NOMO-1 treated with DMSO at 0.1 percent for 48 hours (cell line): ENCODE data around the gene KSR2.
"Not testable (repeated sequence)": the region's sequence is repeated elsewhere in the genome, so short reads cannot be mapped to it uniquely, and the experiment has no call there.

Source experiments
- DNase-seq: peaks from one replicate; lab custom pipeline; 2025; ENCODE audit not compliant: unreplicated experiment; lab: John Stamatoyannopoulos, UW

Gene KSR2

DNA sequence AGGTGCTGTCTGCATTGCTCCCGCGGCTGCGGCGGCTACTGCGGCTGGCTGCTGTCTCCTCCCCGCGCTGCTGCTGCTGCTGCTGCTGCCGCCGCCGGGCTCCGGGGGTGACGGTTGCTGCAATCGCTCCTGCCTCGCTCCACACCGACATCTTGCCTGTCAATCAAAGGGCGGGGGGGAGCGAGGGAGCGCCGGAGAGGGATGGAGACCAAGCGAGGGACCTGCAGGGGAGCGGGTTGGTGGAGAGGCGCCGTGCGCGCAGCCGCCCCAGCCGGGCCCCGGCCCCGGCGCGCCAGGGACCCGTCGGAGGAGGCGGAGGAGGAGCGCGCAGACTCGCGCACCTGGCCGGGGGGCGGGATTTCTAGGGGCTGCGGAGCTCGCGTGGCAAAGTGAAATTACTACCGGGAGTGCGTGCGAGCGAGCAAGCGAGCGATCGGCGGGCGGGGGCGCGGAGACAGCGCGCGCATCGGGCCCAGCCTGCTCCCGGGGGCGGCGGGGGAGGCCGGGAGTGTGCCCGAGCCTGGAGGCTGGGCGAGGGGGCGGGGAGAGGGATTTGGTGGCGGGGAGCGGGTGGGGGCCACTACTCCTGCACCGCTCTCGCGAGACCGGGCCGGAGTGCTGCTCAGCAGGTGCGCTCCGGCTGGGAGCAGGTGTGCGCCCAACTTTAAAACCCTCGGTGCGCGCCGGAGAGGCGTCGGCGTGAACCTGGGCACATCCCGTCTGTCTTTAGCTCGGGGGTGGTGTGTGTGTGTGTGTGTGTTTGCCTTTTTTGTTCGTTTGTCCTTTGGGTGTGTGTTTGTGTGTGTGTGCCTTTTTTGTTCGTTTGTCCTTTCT is at the start of gene KSR2:
Gene KSR2, minus strand, starts transcription at position 165 of the 834 bp plus-strand sequence. CDS start 735 bp downstream, outside the sequence.
- DNase-seq = no peak

DNA sequence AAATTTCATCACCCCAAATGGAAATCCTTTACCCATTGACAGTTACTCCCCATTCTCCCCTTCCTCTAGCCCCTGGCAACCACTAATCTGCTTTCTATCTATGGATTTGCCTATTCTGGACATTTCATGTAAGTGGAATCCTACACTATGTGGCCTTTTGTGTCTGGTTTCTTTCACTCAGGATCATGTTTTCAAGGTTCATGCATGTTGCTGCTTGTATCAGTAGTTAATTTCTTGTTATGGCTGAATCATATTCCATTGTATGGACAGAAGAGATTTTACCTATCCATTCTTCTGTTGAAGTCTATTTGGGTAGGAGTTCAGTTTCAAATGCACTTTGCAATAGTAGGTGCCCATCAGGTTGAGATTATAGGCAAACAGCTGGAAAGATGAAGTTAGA is 49.1 kb upstream of the KSR2 start:
- DNase-seq = no peak

DNA sequence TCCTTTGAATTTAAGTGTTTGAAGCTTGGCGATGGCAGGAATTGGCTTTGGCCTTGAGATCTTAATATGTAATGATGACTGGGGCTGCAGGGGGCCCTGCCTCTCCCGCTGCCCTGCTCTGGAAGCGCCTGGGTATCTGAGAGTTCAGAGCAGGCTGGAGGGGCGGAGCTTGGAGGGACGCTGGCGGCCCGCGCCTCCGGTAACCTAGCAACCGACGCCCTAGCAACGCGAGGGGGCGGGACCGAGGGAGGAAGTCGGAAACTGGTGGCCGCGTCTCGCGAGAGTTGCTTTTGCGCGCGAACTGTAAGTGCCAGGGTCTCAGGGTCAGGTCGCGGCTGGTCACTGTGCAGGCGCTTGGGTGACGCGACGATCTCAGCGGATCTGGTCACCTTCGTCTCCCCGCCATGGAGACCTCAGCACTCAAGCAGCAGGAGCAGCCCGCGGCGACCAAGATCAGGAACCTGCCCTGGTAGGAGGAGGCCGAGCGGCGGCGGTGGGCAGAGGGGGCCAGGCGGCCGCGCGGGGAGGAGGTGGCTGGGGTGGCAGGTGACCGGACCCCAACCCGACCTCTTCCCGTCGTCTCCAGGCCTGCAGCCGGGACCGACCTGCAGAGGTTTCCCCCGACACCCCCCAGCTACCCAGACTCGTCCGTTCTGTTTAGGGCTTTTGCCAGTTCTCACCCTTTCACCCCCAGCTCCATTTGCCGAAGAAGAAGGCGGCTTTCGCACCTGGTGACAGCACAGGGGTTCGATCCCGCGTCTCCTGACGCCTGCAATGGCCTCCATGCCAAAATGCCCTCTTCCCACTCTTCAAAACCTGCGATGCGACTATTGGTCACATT is 47.9 kb upstream of the KSR2 start, which contains the start of gene RFC5:
Gene RFC5, plus strand, starts transcription at position 280 of the 841 bp plus-strand sequence. Its CDS starts 125 bp downstream, at position 405.
- DNase-seq = peak; percentile 94

DNA sequence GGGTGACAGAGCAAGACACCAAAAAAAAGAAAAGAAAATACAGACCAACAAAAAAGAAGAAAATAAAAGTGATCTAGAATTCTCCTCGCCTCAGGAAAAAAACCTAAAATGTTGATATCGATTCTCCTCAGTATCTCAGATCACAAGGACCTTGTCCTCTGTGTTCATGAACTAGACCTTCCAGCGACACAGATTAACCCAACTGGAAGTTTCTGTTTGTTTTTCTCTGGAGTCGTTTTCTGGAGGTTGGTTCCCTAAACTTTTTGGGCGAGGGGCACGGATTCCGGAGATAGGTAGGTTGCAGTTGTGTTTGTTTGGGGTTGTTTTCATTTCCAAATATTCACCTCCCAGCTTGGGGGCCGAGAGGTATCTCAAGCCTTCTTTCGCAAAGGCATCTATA is 47.2 kb upstream of the KSR2 start:
- DNase-seq = no peak

DNA sequence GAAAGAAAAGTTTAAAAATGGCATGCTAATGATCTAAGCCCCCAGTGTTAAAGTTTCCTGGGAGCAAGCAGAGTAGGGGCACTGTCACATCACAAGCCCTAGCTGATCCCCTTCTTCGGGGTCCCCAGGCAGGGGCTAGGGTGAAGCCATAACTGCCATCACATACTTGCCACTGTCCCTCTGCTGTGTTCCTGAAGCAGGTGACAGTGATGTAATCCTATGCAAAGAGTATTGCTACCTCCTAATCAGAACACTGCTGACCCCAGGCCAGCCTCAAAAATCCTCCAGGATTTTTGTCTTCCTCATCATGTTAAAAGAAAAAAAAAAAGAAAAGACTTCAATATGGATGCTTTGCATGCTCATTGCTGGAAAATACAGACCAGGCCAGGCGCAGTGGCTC is 46.5 kb upstream of the KSR2 start:
- DNase-seq = no peak

DNA sequence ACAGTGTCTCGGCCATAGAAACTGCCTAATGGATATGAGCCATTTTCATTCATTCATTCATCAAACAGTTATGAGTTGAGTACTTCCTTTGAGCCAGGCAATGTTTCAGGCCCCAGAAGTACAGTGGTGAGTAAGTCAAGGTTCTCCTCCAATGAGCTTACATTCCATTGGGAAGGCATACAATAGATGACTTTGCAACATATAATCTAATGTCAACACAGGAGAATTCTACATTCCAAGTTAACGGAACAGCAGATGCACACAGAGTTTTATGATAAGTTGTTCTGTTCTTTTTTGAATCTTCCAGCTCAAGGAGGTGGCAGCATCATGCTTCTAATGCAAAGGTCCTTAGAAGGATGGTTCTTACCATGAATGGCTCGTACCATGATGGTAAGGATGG is 44.5 kb upstream of the KSR2 start:
- DNase-seq = no peak

DNA sequence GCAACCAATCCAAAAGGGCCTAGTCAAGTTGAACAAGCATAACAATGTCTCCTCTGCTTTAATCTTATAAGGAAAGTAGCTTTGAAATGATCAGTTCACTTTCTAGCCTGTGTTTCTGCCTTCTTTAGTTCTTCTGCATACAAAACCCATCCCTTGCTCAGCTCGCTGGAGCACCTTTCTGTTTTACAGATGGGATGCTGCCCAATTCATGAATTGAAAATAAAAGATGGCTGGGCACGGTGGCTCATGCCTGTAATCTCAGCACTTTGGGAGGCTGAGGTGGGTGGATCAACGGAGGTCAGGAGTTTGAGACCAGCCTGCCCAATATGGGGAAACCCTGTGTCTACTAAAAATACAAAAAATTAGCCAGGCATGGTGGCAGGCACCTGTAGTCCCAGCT is 43.2 kb upstream of the KSR2 start:
- no peak for DNase-seq

DNA sequence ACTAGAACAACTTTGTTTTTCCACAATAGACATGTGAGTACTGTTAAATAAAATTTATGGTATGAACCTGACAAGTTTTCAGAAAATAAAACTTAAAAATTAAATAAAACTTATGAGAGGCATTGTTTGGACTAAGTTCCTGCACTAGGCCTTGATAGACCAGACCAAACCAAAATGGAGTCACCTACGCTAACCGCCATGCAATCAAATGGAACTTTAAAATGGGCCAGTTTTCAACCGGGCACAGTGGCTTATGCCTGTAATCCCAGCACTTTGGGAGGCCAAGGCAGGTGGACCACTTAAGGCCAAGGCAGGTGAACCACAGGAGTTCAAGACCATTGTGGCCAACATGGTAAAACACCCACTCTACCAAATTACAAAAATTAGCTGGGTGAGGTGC is 42.6 kb upstream of the KSR2 start:
- no peak for DNase-seq

DNA sequence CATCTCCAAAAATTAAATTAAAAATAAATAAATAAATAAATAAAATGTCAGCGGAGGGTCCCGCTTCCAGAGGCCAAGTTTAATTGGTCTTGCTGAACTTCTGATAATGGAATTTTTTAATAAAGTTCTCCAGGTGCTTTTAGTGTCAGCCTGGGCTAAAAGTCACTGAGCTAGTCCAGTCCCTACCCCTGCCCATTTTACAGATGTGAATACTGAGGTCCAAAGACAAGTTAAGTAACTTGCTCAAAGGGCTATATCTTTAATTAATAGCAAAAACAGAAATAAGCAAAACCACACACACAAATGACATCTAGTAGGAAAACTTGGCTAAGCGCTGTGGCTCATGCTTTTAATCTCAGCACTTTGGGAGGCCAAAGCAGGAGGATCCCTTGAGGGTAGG is 42.1 kb upstream of the KSR2 start:
- DNase-seq = no peak

DNA sequence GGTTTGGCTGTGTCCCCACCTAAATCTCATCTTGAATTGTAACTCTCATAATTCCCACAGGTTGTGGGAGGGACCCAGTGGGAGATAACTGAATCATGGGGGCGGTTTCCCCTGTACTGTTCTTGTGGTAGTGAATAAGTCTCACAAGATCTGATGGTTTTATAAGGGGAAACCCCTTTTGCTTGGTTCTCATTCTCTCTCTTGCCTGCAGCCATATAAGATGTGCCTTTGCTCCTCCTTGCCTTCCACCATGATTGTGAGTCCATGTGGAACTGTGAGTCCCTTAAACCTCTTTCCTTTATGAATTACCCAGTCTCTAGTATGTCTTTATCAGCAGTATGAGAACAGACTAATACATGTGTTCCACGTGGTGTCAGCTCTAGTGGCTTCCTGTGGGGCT is 31.0 kb upstream of the KSR2 start:
- DNase-seq = not testable (repeated sequence)

DNA sequence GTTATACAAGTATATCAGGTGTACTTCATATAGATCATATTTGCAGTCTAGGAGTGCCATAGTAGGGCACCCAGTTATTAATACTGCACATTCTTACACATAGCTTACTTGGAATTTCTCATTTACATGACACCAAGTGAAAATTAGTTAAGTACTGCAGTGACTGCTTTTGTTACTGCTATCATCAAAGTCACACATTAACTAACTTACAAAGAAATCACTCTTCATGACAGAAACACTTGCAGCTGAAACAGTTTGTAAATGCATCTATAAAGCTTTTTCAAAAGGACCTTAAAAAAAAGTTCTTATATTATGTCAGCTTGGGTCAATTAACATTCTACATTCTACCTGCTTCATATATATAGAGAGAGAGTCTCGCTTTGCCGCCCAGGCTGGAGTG is 29.9 kb upstream of the KSR2 start:
- DNase-seq = no peak

DNA sequence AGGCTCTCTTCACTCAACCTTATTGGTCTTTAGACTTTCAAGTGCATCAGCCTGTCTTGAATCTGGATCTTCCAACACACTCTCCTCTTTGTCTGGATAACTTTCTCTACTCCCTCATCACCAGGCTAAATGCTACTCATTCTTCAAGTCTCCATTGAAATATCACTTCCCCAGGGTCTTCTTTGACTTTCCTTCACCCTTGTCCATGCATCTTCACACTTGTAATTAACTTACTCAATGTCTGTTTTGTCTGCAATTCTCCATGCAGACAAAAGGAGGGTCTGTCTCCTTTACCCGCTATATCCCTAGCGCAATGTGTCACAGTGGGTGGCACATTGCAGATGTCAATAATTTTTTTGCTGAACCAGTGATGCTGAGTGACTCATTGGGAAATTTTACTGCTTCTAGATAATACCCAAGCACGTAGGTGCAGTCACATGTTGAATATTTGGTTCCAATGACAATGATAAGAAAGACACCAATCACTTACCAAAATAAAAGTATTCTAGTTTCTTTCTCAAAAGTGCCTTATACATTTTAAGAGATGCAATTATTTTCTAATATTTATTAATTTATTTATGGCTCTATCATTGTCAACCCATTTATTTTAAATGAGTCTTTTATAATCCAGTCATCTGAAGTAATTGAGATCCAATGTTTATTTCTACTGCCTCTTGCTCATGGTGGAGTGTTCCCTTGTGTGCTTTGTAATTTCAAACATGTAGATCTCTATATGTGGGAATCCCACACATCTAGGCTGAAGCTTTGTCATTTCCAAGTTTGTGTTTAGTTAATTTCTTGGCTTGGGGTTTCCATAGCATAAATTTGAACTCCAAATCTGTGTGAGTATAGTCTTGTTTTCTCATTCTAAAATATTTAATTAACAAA is 26.0 kb upstream of the KSR2 start:
- no peak for DNase-seq

DNA sequence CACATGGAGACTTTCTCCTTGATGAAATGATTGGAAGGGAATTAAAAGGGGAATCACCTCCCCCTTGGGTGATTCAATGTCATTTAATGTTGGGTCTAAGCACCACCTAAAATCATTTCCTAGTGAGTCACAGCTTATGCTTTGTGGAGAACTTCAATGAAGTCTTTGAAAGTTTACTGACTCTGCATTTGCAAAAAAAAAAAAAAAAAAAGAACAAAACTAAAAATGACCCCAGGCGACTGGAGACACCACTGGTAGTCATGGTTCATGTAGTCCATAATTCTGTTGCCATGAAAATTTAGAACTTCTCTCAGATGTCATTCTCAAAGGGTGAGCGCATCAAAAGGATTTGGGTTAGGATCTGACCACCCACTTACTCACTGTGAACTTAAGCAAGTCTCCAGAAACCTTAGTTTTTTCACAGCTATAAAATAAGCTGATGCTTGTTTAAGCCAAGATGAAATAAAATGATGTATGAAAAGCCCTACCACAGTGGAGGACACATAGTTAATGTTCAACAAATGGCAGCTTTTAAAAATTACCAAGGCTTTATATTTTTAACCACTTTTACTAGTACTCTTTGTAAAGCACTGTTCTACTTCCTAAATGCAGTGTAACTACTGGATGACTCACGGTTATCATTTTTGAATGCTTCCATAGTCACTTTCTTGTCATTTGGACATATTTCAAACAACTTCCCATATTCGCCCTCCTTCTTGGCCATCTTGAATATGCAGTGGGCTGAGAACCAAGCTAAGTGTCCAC is 18.1 kb upstream of the KSR2 start:
- peak; percentile 16 for DNase-seq

DNA sequence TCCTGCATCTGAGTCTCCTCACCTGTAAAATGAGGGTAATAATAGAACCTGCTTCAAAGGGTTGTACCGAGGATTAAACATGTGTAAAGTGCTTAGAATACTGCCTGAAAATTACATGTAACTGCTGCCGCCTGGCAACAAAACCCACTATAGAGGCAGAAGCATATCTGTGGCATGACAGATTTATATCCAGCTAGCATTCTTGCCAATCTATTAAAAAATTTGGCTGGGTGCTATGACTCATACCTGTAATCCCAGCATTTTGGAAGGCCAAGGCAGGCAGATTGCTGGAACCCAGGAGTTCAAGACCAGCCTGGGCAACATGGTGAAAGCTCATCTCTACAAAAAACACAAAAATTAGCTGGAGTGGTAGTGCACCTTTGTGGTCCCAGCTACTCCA is 16.4 kb upstream of the KSR2 start:
- DNase-seq = no peak

DNA sequence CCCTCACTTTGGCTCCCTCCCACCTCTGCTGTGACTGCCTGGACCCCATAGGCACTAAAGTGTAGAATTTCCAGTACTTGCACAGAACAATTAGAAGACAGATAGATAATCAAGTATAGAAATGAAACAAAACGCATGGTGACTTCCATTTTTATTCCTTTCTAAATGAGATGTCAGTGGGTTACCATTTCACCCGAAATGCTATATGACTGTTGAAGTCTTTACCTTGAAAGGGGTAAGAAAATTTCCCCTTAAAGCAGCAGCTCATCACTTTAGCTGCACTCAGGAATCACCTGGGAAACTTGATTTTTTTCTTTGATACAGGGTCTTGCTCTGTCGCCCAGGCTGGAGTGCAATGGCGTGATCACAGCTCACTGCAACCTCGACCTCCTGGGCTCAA is 12.5 kb upstream of the KSR2 start:
- DNase-seq = no peak

DNA sequence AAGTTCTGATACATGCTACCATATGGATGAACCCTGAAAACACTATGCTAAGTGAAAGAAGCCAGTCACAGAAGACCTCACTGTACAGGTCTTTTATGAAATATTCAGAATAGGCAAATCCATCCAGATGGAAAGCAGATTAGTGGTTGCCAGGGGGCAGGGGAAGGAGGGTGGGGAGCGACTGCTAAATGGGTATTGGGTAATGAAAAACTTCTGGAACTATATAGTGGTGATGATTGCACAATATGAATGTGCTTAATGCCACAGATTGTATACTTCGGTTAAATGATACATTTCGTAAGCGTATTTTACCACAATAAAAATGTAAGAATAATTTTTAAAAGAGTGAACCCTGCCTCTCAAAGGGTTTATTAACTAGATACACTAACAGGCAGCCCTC is 11.8 kb upstream of the KSR2 start:
- DNase-seq = no peak

DNA sequence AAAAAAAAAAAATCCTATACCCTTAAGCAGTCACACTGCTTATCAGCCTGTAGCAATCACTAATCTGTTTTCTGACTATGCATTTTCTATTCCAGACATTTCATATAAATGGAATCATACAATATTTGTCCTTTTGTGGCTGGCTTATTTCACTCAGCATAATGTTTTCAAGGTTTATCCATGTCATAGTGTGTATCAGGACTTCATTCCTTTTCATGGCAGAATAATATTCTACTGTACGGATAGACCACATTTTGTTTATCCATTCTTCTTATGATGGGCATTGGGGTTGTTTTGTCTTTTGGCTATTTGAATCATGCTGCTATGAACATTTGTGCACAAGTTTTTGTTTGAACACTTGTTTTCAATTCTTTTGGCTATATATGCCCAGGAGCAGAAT is 8.6 kb upstream of the KSR2 start:
- DNase-seq = no peak

DNA sequence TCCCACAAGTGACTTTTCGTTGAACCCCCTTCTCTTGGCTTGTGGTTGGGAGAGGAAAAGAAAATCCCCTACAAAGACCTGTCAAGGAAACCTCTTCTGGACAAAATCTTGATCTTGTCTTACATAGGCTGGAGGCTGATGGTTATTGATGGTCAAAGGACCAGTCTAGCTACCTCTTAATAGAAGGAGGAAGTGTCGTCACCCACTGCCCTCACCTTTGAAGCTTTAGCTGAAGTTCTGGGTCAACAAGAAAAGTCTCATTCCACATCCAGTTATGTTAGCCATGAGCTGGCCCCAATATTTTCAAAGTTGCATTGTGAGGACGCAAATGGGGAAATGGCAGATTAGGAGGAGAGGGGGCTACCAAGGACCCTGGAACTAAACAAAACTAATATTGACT is 6.2 kb upstream of the KSR2 start:
- DNase-seq = no peak

DNA sequence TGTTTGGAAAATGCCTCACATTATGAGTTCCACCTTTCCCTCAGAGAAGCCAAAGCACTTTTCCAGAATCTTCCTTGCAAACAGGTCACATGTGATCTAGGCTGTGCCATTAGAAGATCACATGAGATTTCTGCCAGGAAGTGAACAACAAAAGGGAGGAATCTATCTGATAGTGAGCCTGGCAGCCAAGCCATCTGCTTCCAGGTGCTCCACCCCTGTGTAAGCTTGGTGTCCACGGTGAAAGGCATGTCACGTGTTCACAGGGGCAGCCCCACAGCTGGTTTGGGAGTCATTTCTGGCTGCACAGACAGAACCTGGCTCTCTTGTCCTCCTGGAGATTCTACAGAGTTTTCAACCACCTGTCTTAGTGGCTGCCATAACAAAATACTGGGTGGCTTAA is 3.5 kb upstream of the KSR2 start:
- DNase-seq = no peak

DNA sequence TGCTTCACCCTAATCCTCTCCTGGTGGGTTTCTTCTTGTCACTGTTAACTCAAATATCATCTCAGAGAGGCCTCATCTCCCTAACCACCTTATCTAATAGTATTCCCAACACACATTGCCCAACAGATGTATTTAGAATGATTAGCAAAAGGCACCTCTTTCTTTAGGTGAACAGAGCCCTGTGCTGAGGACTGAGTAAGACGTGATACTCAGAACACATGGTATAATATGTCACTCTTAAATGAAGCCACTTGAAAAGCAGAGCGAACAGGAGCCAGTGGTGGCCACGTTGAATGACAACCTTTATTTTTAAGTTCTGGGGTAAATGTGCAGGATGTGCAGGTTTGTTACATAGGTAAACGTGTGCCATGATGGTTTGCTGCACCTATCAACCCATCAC is 1.5 kb upstream of the KSR2 start:
- DNase-seq = no peak
